T-cell (primary cell): ENCODE data around the gene AP3S1. TPM values are rescaled to one million over a fixed set of nuclear protein-coding genes. Genes with fewer than 3 reads are reported as not detected.
"Not testable (repeated sequence)": the region's sequence is repeated elsewhere in the genome, so short reads cannot be mapped to it uniquely, and the experiment has no call there.

ENCODE experiments used
- ATAC-seq, 4 experiments: fragments of 200-7000 bp in 3 of 4; fragments of 150-1000 bp in 1 of 4; cut with Tn5 transposase; replicated peaks in 1 of 4; 1 replicate in 3 of 4; 2 replicates in 1 of 4; pipeline ENCODE4 v1.10.0; 2021; ENCODE audit warnings: moderate library complexity in 3 of 4, mild to moderate bottlenecking in 2 of 4, moderate number of reproducible peaks in 1 of 4
- CTCF ChIA-PET, 2 donors: fragments of 300-600 bp; sonication (Branson Sonifier 250); formaldehyde crosslinking; loops; one replicate each; lab custom pipeline; 2022; ENCODE audit warnings: antibody characterized with exemption in 2 of 2; lab: Charles Lee
- POLR2A ChIA-PET, 2 donors: fragments of 300-600 bp; sonication (Branson Sonifier 250); formaldehyde crosslinking; loops; one replicate each; lab custom pipeline; 2022; ENCODE audit warnings: antibody characterized with exemption in 2 of 2; lab: Charles Lee
- DNase-seq, 35 experiments: peaks; one replicate each; pipeline versions ENCODE4 v3.0.0 to v3.0.0-alpha.2; 2013 to 2023
- H3K27ac ChIP-seq: one replicate; pipeline ENCODE4 v1.5.1; 2013; ENCODE audit warnings: low read length
- H3K27me3 ChIP-seq, 2 experiments: replicated peaks in 1 of 2; 1 replicate in 1 of 2; 2 replicates in 1 of 2; pipeline versions ENCODE4 v1.6.1 to v1.7.0; 2013; ENCODE audit warnings: low read length in 1 of 2, mixed read lengths in 1 of 2; ENCODE audit not compliant: control insufficient read depth in 2 of 2, insufficient read depth in 2 of 2; ENCODE audit errors: extremely low read depth in 1 of 2
- H3K36me3 ChIP-seq, 2 donors: 1 replicate in 1 of 2; 2 replicates in 1 of 2; pipeline versions ENCODE4 v1.6.1 to v1.7.0; 2013; ENCODE audit warnings: low read length in 1 of 2; ENCODE audit not compliant: control insufficient read depth in 2 of 2, insufficient read depth in 1 of 2; ENCODE audit errors: extremely low read depth in 1 of 2
- H3K4me1 ChIP-seq, 2 experiments: 1 replicate in 1 of 2; 2 replicates in 1 of 2; pipeline versions ENCODE4 v1.6.1 to v1.7.0; 2013; ENCODE audit warnings: low read length in 2 of 2, mixed read lengths in 1 of 2; ENCODE audit not compliant: insufficient read depth in 2 of 2, control insufficient read depth in 1 of 2; ENCODE audit errors: extremely low read depth in 1 of 2
- H3K4me3 ChIP-seq, 2 donors: 1 replicate in 1 of 2; 2 replicates in 1 of 2; pipeline versions ENCODE4 v1.5.1 to v1.7.0; 2013; ENCODE audit warnings: mild to moderate bottlenecking in 2 of 2, low read length in 1 of 2, moderate library complexity in 1 of 2; ENCODE audit not compliant: control insufficient read depth in 1 of 2; ENCODE audit errors: extremely low read depth in 1 of 2
- H3K9me3 ChIP-seq: 2 replicates; pipeline ENCODE4 v1.7.0; 2013
- H3K27ac Mint-ChIP-seq, 2 donors: one replicate each; pipeline ENCODE4 v1.8.0; 2020 to 2021; ENCODE audit warnings: mild to moderate bottlenecking in 2 of 2, mixed read lengths in 2 of 2
- H3K27me3 Mint-ChIP-seq, 2 donors: one replicate each; pipeline ENCODE4 v1.8.0; 2021 to 2022; ENCODE audit warnings: mixed read lengths in 2 of 2
- H3K36me3 Mint-ChIP-seq: one replicate; pipeline ENCODE4 v1.8.0; 2021; ENCODE audit warnings: mixed read lengths
- H3K4me1 Mint-ChIP-seq, 3 donors: one replicate each; pipeline ENCODE4 v1.8.0; 2020 to 2022; ENCODE audit warnings: mixed read lengths in 3 of 3, mild to moderate bottlenecking in 1 of 3
- H3K4me3 Mint-ChIP-seq, 3 donors: one replicate each; pipeline ENCODE4 v1.8.0; 2020 to 2022; ENCODE audit warnings: mild to moderate bottlenecking in 3 of 3, mixed read lengths in 3 of 3, moderate library complexity in 3 of 3
- H3K9me3 Mint-ChIP-seq, 3 donors: one replicate each; pipeline ENCODE4 v1.8.0; 2020 to 2022; ENCODE audit warnings: mixed read lengths in 3 of 3
- WGBS: methylation state at CpG from one replicate; pipeline ENCODE4 v1.1.5; 2013; ENCODE audit warnings: missing lambda C conversion rate; ENCODE audit not compliant: insufficient coverage; 5-methylcytosine and 5-hydroxymethylcytosine counted together
- total RNA-seq, 35 experiments: library from RNA in 6 of 35; stranded (reverse) in 6 of 35; fragments of 120-200 nt in 1 of 35; gene quantifications; one replicate each; pipeline versions ENCODE4 v1.2.1 to v1.2.4 and lab custom pipeline; 2013 to 2026

Gene AP3S1
- total RNA-seq, 5 donors from 2014 or later (not counting 1 experiment from before 2014, with no cell fraction given), result 36.4 to 44.2 (median 39.2) TPM

DNA sequence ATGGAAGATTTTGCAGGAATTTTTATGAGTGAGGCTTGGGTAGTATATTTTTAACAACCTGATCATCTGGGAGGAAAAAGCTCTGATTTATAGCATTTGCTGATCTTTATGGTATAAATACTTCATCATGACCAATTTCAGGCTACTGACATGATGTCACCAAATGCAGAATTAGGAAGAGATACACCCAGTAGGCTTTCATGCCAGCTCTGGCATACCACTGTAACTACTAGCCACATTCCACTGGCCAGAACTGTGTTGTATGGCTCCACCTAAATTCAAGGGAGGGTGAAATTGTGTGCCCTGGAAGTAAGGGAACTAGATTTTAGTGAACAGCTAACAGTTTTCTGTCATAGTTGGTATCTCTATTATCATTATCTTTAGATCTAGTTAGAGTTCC, 17.6 kb downstream of the AP3S1 start:
- H3K4me3 ChIP-seq, result no peak overlapping the region
- Mint-ChIP-seq H3K9me3 (no peaks in the 10 kb centered on the region), H3K4me3 (no peak overlapping the region), H3K27me3 (no peaks in the 10 kb centered on the region), H3K4me1 (peaks cover 28 to 42% (median 32%) of the 10 kb centered on the region in 3 donors), H3K36me3 (peaks cover 14% of the 10 kb centered on the region), H3K27ac (no peak overlapping the region)
- no peaks in the 10 kb centered on the region for H3K36me3 ChIP-seq
- no peak overlapping the region for H3K27ac ChIP-seq
- no peaks in the 10 kb centered on the region for H3K27me3 ChIP-seq
- ChIA-PET POLR2A (no interaction called here), CTCF (no interaction called here)
- H3K4me1 ChIP-seq, result peaks cover 0 to 2% of the 10 kb centered on the region in 2 experiments
- no peak for DNase-seq
- ATAC-seq, result no peak
- no peaks in the 10 kb centered on the region for H3K9me3 ChIP-seq

DNA sequence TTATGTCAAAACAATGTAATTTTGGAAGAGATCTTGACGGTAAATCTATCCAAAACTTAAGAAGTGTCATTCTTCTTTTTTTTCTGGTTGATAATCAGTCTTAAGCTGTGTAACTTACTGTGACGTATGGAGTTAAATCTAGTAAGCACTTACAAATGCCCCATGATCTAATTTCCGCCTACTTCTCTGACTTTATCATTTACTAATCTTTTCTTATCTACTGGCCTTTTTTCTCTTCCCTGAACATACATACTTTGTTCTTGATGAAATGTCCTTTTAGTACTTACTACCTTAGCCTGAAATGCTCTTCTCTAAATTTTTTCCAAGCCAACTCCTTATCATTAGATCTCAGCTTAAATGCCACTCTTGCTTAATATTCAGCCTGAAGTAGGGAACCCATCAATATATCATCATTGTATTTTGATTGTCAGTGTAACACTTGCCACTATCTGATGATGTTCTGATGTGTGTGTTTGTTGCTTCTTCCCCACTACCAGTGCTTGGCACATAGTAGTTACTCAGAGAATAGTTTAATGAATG, 27.6 kb downstream of the AP3S1 start:
- ChIA-PET POLR2A (no interaction called here), CTCF (interaction anchor here in 1 of 2 donors (0.6 kb wide), 1 partner anchor 631 kb away, joined by 3 read pairs; no protein-coding TSS in a partner anchor)
- DNase-seq (no peak), ATAC-seq (no peak)
- Histone ChIP-seq H3K4me1 (no peaks in the 10 kb centered on the region), H3K9me3 (no peaks in the 10 kb centered on the region), H3K36me3 (peaks cover 5 to 20% of the 10 kb centered on the region in 2 donors), H3K4me3 (no peak overlapping the region), H3K27me3 (no peaks in the 10 kb centered on the region), H3K27ac (no peak overlapping the region)
- H3K27ac Mint-ChIP-seq, result no peak overlapping the region
- no peak overlapping the region for H3K4me3 Mint-ChIP-seq
- no peaks in the 10 kb centered on the region for H3K9me3 Mint-ChIP-seq
- no peaks in the 10 kb centered on the region for H3K27me3 Mint-ChIP-seq
- peaks cover 7 to 11% (median 7%) of the 10 kb centered on the region in 3 donors for H3K4me1 Mint-ChIP-seq
- peaks cover 37% of the 10 kb centered on the region for H3K36me3 Mint-ChIP-seq
- WGBS, result no CpG with 5 or more reads among the region's 3 CpGs

DNA sequence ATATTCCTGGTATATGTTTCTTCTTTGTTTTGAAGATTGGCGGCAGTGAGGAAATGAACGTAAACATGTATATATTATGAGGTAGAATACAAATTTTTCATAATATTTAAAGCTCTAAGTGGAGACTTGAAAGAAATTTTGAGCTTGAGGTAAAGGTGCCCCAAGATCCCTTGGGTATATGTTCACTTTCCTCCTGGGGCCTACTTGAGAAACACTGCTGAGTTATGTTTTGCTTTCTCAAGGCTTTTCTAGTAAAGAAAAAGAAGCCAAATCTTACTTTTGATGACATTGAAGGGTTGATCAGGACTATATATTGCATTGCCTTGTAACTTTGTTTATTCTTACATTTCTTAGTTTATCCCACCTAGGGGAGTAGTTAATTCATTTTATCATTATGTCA, 30.7 kb downstream of the AP3S1 start:
- ATAC-seq, result no peak
- H3K4me1 Mint-ChIP-seq, result no peaks in the 10 kb centered on the region
- H3K27me3 Mint-ChIP-seq, result no peaks in the 10 kb centered on the region

DNA sequence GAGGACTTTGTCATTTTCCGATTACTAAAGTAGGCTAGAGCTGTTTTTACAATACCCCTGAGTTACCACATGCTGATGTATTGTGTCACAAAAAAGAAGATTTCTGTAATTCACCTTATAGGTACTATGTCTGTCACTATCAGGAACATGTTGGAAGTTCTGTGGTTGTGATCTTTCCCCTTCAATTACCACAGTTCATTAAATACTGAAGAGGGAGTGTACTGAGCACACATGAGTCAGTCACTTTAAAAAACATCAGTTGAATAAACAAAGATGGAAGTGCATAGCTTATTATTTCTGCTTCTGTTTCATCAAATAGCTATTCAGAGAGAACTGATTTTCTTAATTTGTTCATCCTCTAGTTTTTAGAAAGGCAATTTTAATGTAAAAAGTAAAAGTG, 31.7 kb downstream of the AP3S1 start:
- ChIA-PET CTCF (interaction anchor here in 1 of 2 donors (0.5 kb wide), 1 partner anchor 22 kb away, joined by 3 read pairs; no protein-coding TSS in a partner anchor), POLR2A (no interaction called here)
- Histone ChIP-seq H3K4me1 (no peaks in the 10 kb centered on the region), H3K27ac (no peak overlapping the region), H3K9me3 (no peaks in the 10 kb centered on the region), H3K4me3 (no peak overlapping the region), H3K27me3 (no peaks in the 10 kb centered on the region), H3K36me3 (peaks cover 5 to 20% of the 10 kb centered on the region in 2 donors)
- H3K4me1 Mint-ChIP-seq, result no peaks in the 10 kb centered on the region
- WGBS, result no CpG with 5 or more reads among the region's 1 CpG
- no peak overlapping the region for H3K4me3 Mint-ChIP-seq
- peaks cover 69% of the 10 kb centered on the region for H3K36me3 Mint-ChIP-seq
- no peaks in the 10 kb centered on the region for H3K9me3 Mint-ChIP-seq
- no peak for DNase-seq
- H3K27me3 Mint-ChIP-seq, result no peaks in the 10 kb centered on the region
- ATAC-seq, result no peak
- no peak overlapping the region for H3K27ac Mint-ChIP-seq

More for the DNA sequence above, 30.7 kb downstream of the AP3S1 start:
- no peak overlapping the region for H3K27ac ChIP-seq
- Mint-ChIP-seq H3K36me3 (peaks cover 60% of the 10 kb centered on the region), H3K27ac (no peak overlapping the region), H3K4me3 (no peak overlapping the region), H3K9me3 (no peaks in the 10 kb centered on the region)
- ChIA-PET POLR2A (interaction anchor here in 1 of 2 donors (0.5 kb wide), 1 partner anchor 56 kb away, joined by 10 read pairs; the partner anchor contains the start of gene CDO1), CTCF (no interaction called here)
- H3K36me3 ChIP-seq, result peaks cover 5 to 20% of the 10 kb centered on the region in 2 donors
- WGBS, result no CpG with 5 or more reads among the region's 2 CpGs
- H3K4me3 ChIP-seq, result no peak overlapping the region
- no peak for DNase-seq
- H3K4me1 ChIP-seq, result no peaks in the 10 kb centered on the region
- H3K27me3 ChIP-seq, result no peaks in the 10 kb centered on the region
- no peaks in the 10 kb centered on the region for H3K9me3 ChIP-seq

DNA sequence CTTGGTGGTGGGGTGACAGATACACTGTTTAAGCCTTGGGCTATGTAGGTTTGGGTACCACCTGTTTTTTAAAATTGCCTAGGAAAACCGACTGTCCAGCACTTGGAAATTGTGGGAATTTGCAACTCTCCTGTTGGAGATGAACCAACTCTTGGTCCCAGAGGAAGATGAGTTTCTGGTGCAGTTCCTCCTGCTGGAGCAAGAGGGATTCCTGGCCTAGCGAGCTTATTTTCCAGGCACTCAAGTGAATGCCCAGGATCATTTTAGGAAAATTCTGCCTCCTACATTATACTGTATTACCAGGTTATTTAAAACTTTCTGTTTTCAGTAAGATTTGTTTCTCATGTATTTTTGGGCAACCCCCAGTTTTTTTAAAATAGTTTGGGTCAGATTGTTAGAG, 33.7 kb downstream of the AP3S1 start:
- peaks cover 0 to 5% (median 4%) of the 10 kb centered on the region in 3 donors for H3K9me3 Mint-ChIP-seq
- H3K36me3 ChIP-seq, result peaks cover 5 to 16% of the 10 kb centered on the region in 2 donors
- CTCF ChIA-PET, result no interaction called here

DNA sequence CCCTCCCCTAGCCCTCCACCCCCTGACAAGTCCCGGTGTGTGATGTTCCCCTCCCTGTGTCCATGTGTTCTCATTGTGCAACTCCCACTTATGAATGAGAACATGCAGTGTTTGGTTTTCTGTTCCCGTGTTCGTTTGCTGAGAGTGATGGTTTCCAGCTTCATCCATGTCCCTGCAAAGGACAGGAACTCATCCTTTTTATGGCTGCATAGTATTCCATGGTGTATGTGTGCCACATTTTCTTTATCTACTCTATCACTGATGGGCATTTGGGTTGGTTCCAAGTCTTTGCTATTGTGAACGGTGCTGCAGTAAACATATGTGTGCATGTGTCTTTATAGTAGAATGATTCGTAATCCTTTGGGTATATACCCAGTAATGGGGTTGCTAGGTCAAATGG, 35.6 kb downstream of the AP3S1 start:
- H3K27ac ChIP-seq, H3K27ac Mint-ChIP-seq, ATAC-seq, H3K4me1 ChIP-seq, H3K4me3 Mint-ChIP-seq, H3K4me3 ChIP-seq, H3K9me3 ChIP-seq, H3K27me3 ChIP-seq, H3K36me3 ChIP-seq, CTCF ChIA-PET, H3K27me3 Mint-ChIP-seq, DNase-seq, POLR2A ChIA-PET, H3K4me1 Mint-ChIP-seq: not testable (repeated sequence)
- no CpG with 5 or more reads among the region's 5 CpGs for WGBS
- Mint-ChIP-seq H3K9me3 (peaks cover 0 to 11% (median 9%) of the 10 kb centered on the region in 3 donors), H3K36me3 (peaks cover 83% of the 10 kb centered on the region)

More for the DNA sequence above, 33.7 kb downstream of the AP3S1 start:
- Histone ChIP-seq H3K27me3 (no peaks in the 10 kb centered on the region), H3K27ac (no peak overlapping the region), H3K4me3 (no peak overlapping the region), H3K4me1 (no peaks in the 10 kb centered on the region), H3K9me3 (no peaks in the 10 kb centered on the region)
- Mint-ChIP-seq H3K27me3 (no peaks in the 10 kb centered on the region), H3K4me3 (no peak overlapping the region), H3K4me1 (peaks cover 0 to 7% (median 6%) of the 10 kb centered on the region in 3 donors), H3K27ac (no peak overlapping the region), H3K36me3 (peaks cover 82% of the 10 kb centered on the region)
- POLR2A ChIA-PET, result no interaction called here
- DNase-seq, result no peak
- ATAC-seq, result no peak
- 100% methylated on average over 1 of the region's 2 CpGs for WGBS
